CD4-positive, CD25-positive, alpha-beta regulatory T cell (primary cell): ENCODE measurements around the gene MRPL18. TPM values are rescaled to one million over a fixed set of nuclear protein-coding genes. Genes with fewer than 3 reads are reported as not detected.
A peak's percentile ranks its signal among the peaks of the same experiment; 100 is the strongest.

Experiments used
- ATAC-seq, 2 donors: fragments of 150-1000 bp; cut with Tn5 transposase; one replicate each; pipeline ENCODE4 v1.10.0; 2021; ENCODE audit warnings: low read depth in 2 of 2, moderate number of reproducible peaks in 2 of 2, moderate library complexity in 1 of 2
- DNase-seq, 3 donors: peaks; one replicate each; pipeline versions ENCODE4 v3.0.0 to v3.0.0-alpha.2; 2012 to 2022; ENCODE audit warnings: mixed read lengths in 1 of 3
- H3K27ac ChIP-seq: one replicate; pipeline ENCODE4 v1.7.0; 2013; ENCODE audit warnings: mild to moderate bottlenecking, low read length; ENCODE audit not compliant: insufficient read depth, poor library complexity, severe bottlenecking
- H3K27me3 ChIP-seq: one replicate; pipeline ENCODE4 v1.7.0; 2013; ENCODE audit warnings: low read length; ENCODE audit not compliant: control insufficient read depth, insufficient read depth
- H3K36me3 ChIP-seq: one replicate; pipeline ENCODE4 v1.7.0; 2013; ENCODE audit warnings: mild to moderate bottlenecking, low read length, moderate library complexity; ENCODE audit not compliant: control insufficient read depth, insufficient read depth
- H3K4me1 ChIP-seq: 2 replicates; pipeline ENCODE4 v1.7.0; 2013; ENCODE audit warnings: mild to moderate bottlenecking, low read length; ENCODE audit not compliant: insufficient read depth, control insufficient read depth, poor library complexity, severe bottlenecking
- H3K4me3 ChIP-seq: one replicate; pipeline ENCODE4 v1.7.0; 2013; ENCODE audit warnings: low read depth, mild to moderate bottlenecking, low read length, moderate library complexity
- H3K9me3 ChIP-seq, 2 experiments: 1 replicate in 1 of 2; 2 replicates in 1 of 2; pipeline ENCODE4 v1.7.0; 2013; ENCODE audit warnings: low read length in 2 of 2, mild to moderate bottlenecking in 1 of 2, moderate library complexity in 1 of 2; ENCODE audit not compliant: control insufficient read depth in 2 of 2
- H3K27ac Mint-ChIP-seq, 3 donors: one replicate each; pipeline ENCODE4 v1.8.0; 2020 to 2022; ENCODE audit warnings: mild to moderate bottlenecking in 3 of 3, mixed read lengths in 3 of 3, moderate library complexity in 2 of 3
- H3K27me3 Mint-ChIP-seq: one replicate; pipeline ENCODE4 v1.8.0; 2022; ENCODE audit warnings: mild to moderate bottlenecking, mixed read lengths
- H3K36me3 Mint-ChIP-seq: one replicate; pipeline ENCODE4 v1.8.0; 2020; ENCODE audit warnings: mixed read lengths
- H3K4me1 Mint-ChIP-seq, 4 donors: one replicate each; pipeline ENCODE4 v1.8.0; 2020 to 2022; ENCODE audit warnings: mixed read lengths in 4 of 4, mild to moderate bottlenecking in 1 of 4
- H3K4me3 Mint-ChIP-seq, 4 donors: one replicate each; pipeline ENCODE4 v1.8.0; 2020 to 2022; ENCODE audit warnings: mild to moderate bottlenecking in 4 of 4, mixed read lengths in 4 of 4, moderate library complexity in 3 of 4
- H3K9me3 Mint-ChIP-seq, 7 donors: one replicate each; pipeline ENCODE4 v1.8.0; 2020 to 2022; ENCODE audit warnings: mixed read lengths in 7 of 7, mild to moderate bottlenecking in 3 of 7, moderate library complexity in 2 of 7
- polyA plus RNA-seq, 4 donors: library from polyadenylated mRNA; unstranded; fragments of 300-500 nt; fragmentation: Illumina TruSeq; gene quantifications; one replicate each; pipeline ENCODE4 v1.2.3, GENCODE V29; 2021
- total RNA-seq: library from RNA; stranded (reverse); gene quantifications from one replicate; pipeline ENCODE4 v1.2.3, GENCODE V29; 2022

MRPL18 gene
- total and polyA plus RNA-seq, 5 donors from 2014 or later, result 21.7 to 122 (median 94.5) TPM

DNA sequence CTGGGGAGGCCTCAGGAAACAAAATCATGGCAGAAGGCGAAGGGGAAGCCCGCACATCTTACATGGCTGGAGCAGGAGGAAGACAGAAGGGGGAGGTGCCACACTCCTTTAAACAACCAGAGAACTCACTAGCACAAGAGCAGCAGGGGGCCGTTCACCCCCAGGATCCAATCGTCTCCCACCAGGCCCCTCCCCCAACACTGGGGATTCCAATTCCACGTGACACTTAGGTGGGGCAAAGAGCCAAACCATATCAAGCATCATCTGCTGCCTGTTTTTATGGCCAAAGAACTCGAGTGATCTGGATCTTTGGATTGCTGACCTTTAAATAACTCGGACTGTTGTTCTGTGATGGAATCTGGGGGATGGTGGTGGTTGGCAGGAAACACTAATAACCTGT, 37.8 kb downstream of the MRPL18 start:
- H3K36me3 ChIP-seq, result no peaks in the 10 kb centered on the region
- no peaks in the 10 kb centered on the region for H3K4me1 ChIP-seq
- DNase-seq, result no peak
- H3K27ac ChIP-seq, result no peak overlapping the region
- Mint-ChIP-seq H3K27me3 (peaks cover 5% of the 10 kb centered on the region), H3K4me3 (no peak overlapping the region), H3K4me1 (peaks cover 0 to 4% (median 0%) of the 10 kb centered on the region in 4 donors), H3K27ac (no peak overlapping the region), H3K36me3 (no peaks in the 10 kb centered on the region), H3K9me3 (no peaks in the 10 kb centered on the region)
- no peaks in the 10 kb centered on the region for H3K9me3 ChIP-seq
- ATAC-seq, result no peak
- H3K4me3 ChIP-seq, result no peak overlapping the region
- H3K27me3 ChIP-seq, result no peaks in the 10 kb centered on the region

- Histone ChIP-seq H3K4me1 (no peaks in the 10 kb centered on the region), H3K36me3 (no peaks in the 10 kb centered on the region), H3K27me3 (no peaks in the 10 kb centered on the region), H3K27ac (no peak overlapping the region), H3K4me3 (no peak overlapping the region), H3K9me3 (no peaks in the 10 kb centered on the region)
- H3K9me3 Mint-ChIP-seq, result no peaks in the 10 kb centered on the region
- ATAC-seq (no peak), DNase-seq (no peak)
- H3K27me3 Mint-ChIP-seq, result peaks cover 5% of the 10 kb centered on the region
- peak overlapping the region in 1 of 3 donors; percentile 32 for H3K27ac Mint-ChIP-seq
- H3K36me3 Mint-ChIP-seq, result no peaks in the 10 kb centered on the region
- peaks cover 0 to 17% (median 3%) of the 10 kb centered on the region in 4 donors for H3K4me1 Mint-ChIP-seq
- H3K4me3 Mint-ChIP-seq, result no peak overlapping the region
Measured at GRCh38 chr6:159829526-159829925, 39.3 kb downstream of the MRPL18 start.

DNA sequence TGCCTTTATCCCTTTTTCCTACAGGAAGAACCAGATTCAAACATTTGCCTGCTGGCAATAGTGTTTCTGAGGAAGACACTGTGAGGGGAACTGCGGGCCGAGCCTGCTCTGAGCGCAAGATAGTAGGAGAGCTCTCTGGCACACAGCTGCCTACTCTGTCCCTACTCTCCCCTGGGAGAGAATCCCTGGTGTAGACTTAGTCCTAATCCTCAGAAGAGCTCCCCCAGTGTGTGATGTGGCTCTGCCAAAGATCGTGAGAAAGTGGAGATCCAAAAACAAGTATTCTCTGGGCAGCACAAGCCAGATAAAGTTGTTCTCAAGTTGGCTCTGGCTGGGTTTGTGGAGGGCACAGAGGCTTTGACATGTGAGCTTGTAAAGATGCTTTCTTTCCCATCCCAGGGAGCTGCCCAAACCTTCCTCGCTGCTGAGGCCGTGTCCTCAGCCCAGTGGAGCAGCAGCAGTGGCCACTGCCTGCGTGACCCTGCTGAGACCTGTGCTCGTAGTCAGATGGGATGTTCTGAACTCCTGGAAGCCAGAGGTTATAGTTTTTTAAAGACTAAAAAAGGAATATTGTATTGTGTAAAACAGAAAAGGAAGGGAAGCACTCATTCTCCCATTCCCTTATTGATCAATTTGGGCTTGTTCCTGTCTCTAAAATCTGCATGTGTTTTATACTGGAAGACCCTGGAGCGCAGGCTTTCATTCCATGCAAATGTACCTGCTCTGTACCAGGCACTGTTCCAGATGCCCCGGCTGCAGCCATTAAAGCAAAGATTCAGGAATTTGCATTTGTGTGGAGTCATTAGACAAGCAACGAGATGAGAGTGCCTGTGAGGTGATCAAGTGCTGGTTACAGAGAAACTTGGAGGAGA, 40.5 kb downstream of the MRPL18 start:
- peaks cover 0 to 26% (median 6%) of the 10 kb centered on the region in 4 donors for H3K4me1 Mint-ChIP-seq
- no peak overlapping the region for H3K27ac Mint-ChIP-seq
- no peak overlapping the region for H3K4me3 Mint-ChIP-seq
- H3K36me3 Mint-ChIP-seq, result no peaks in the 10 kb centered on the region
- H3K4me1 ChIP-seq, result no peaks in the 10 kb centered on the region
- H3K9me3 Mint-ChIP-seq, result no peaks in the 10 kb centered on the region
- H3K4me3 ChIP-seq, result no peak overlapping the region
- H3K36me3 ChIP-seq, result no peaks in the 10 kb centered on the region
- no peaks in the 10 kb centered on the region for H3K9me3 ChIP-seq
- H3K27ac ChIP-seq, result no peak overlapping the region
- no peak for DNase-seq
- no peaks in the 10 kb centered on the region for H3K27me3 ChIP-seq
- no peak for ATAC-seq
- H3K27me3 Mint-ChIP-seq, result peaks cover 5% of the 10 kb centered on the region

DNA sequence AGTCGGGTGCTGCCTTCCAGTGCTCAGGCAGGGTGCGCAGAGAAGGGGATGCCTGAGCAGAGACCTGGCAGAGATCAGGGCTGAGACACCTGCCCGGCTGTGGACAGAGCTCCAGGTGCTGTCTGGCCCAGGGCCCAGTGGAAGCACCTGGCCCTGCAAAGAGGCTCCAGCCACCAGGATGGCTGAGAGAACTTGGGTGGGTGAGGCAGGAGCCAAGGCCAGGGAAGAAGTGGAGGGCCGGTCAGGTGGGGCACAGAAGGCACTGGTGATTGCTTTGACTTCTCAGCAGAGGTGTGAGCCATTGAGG, 41.1 kb downstream of the MRPL18 start:
- Mint-ChIP-seq H3K9me3 (no peaks in the 10 kb centered on the region), H3K4me3 (no peak overlapping the region), H3K4me1 (peaks cover 0 to 26% (median 6%) of the 10 kb centered on the region in 4 donors), H3K27ac (peak overlapping the region in 2 of 3 donors; percentile 21 to 31), H3K36me3 (no peaks in the 10 kb centered on the region), H3K27me3 (peaks cover 4% of the 10 kb centered on the region)
- ATAC-seq, result no peak
- no peak for DNase-seq
- Histone ChIP-seq H3K4me1 (no peaks in the 10 kb centered on the region), H3K36me3 (no peaks in the 10 kb centered on the region), H3K27me3 (no peaks in the 10 kb centered on the region), H3K4me3 (no peak overlapping the region), H3K9me3 (no peaks in the 10 kb centered on the region), H3K27ac (no peak overlapping the region)

- Histone ChIP-seq H3K27me3 (no peaks in the 10 kb centered on the region), H3K9me3 (no peaks in the 10 kb centered on the region), H3K27ac (no peak overlapping the region), H3K36me3 (no peaks in the 10 kb centered on the region), H3K4me3 (no peak overlapping the region), H3K4me1 (no peaks in the 10 kb centered on the region)
- H3K4me1 Mint-ChIP-seq, result peaks cover 0 to 26% (median 6%) of the 10 kb centered on the region in 4 donors
- no peak for DNase-seq
- ATAC-seq, result no peak
- H3K9me3 Mint-ChIP-seq, result no peaks in the 10 kb centered on the region
- H3K27ac Mint-ChIP-seq, result peak overlapping the region in 1 of 3 donors; percentile 26
- H3K36me3 Mint-ChIP-seq, result no peaks in the 10 kb centered on the region
- no peaks in the 10 kb centered on the region for H3K27me3 Mint-ChIP-seq
- no peak overlapping the region for H3K4me3 Mint-ChIP-seq
Measured at GRCh38 chr6:159832946-159833345, 42.7 kb downstream of the MRPL18 start.

DNA sequence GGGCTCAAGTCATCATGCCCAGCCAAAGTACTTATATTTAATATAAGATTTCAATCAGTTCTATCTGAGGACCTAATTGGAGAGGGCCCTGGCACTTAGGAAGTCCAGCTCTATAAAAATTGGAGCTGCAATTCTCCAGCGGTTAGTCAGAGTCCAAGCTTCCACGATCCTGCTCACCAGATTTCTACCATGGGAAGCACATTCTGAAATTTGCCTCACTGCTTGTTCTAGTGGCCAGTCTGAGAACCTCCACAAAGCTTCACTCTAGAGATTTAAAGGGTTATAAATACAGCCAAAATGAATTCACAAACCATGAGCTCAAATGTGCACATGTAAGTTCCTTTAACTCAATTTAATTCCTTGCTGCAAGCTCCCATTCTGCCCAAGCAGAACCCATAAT, 43.3 kb downstream of the MRPL18 start:
- no peaks in the 10 kb centered on the region for H3K27me3 Mint-ChIP-seq
- no peak overlapping the region for H3K4me3 ChIP-seq
- no peaks in the 10 kb centered on the region for H3K36me3 Mint-ChIP-seq
- no peaks in the 10 kb centered on the region for H3K9me3 ChIP-seq
- no peak overlapping the region for H3K27ac ChIP-seq
- peak overlapping the region in 1 of 3 donors; percentile 66 for H3K27ac Mint-ChIP-seq
- no peak overlapping the region for H3K4me3 Mint-ChIP-seq
- H3K4me1 ChIP-seq, result no peaks in the 10 kb centered on the region
- no peaks in the 10 kb centered on the region for H3K9me3 Mint-ChIP-seq
- ATAC-seq, result no peak
- H3K27me3 ChIP-seq, result no peaks in the 10 kb centered on the region
- peaks cover 0 to 26% (median 6%) of the 10 kb centered on the region in 4 donors for H3K4me1 Mint-ChIP-seq
- DNase-seq, result no peak
- H3K36me3 ChIP-seq, result no peaks in the 10 kb centered on the region

- Histone ChIP-seq H3K27me3 (no peaks in the 10 kb centered on the region), H3K4me1 (no peaks in the 10 kb centered on the region), H3K4me3 (no peak overlapping the region), H3K27ac (no peak overlapping the region), H3K36me3 (no peaks in the 10 kb centered on the region), H3K9me3 (no peaks in the 10 kb centered on the region)
- H3K27ac Mint-ChIP-seq, result peak overlapping the region in 1 of 3 donors; percentile 69
- H3K4me3 Mint-ChIP-seq, result peak overlapping the region in 1 of 4 donors; percentile 41
- H3K36me3 Mint-ChIP-seq, result no peaks in the 10 kb centered on the region
- H3K27me3 Mint-ChIP-seq, result no peaks in the 10 kb centered on the region
- ATAC-seq, result peak in 1 of 2 donors; percentile 65
- H3K9me3 Mint-ChIP-seq, result no peaks in the 10 kb centered on the region
- peak in 1 of 3 donors; percentile 11 for DNase-seq
- peaks cover 0 to 26% (median 6%) of the 10 kb centered on the region in 4 donors for H3K4me1 Mint-ChIP-seq
Measured at GRCh38 chr6:159833997-159834603, 43.8 kb downstream of the MRPL18 start.
